IPS DF 6.9 (cell line): Measurements from ENCODE around the gene ADORA3.
"Not testable (repeated sequence)": the region's sequence is repeated elsewhere in the genome, so short reads cannot be mapped to it uniquely, and the experiment has no call there.

Experiments used
- DNase-seq: peaks from one replicate; pipeline ENCODE4 v3.0.0-alpha.2; 2013; ENCODE audit warnings: low read depth, low spot score
- H3K27ac ChIP-seq: one replicate; pipeline ENCODE4 v1.5.1; 2013; ENCODE audit warnings: low read length, control low read depth
- H3K27me3 ChIP-seq: 2 replicates; pipeline ENCODE4 v1.6.1; 2013; ENCODE audit warnings: mild to moderate bottlenecking, low read length; ENCODE audit not compliant: control insufficient read depth, insufficient read depth
- H3K36me3 ChIP-seq: 2 replicates; pipeline ENCODE4 v1.6.1; 2013; ENCODE audit warnings: low read length; ENCODE audit not compliant: control insufficient read depth, insufficient read depth
- H3K4me1 ChIP-seq: 2 replicates; pipeline ENCODE4 v1.6.1; 2013; ENCODE audit warnings: low read length; ENCODE audit not compliant: control insufficient read depth, insufficient read depth
- H3K4me3 ChIP-seq: 2 replicates; pipeline ENCODE4 v1.5.1; 2013; ENCODE audit warnings: mild to moderate bottlenecking, low read length
- H3K9me3 ChIP-seq: 2 replicates; pipeline ENCODE4 v1.6.1; 2013; ENCODE audit warnings: low read length, inconsistent platforms; ENCODE audit not compliant: control insufficient read depth, insufficient read depth
- WGBS: extraction: QIAGEN DNeasy Blood & Tissue Kit; methylation state at CpG from one replicate; pipeline ENCODE4 v1.1.7; 2013; ENCODE audit warnings: mixed read lengths, missing lambda C conversion rate; ENCODE audit not compliant: insufficient read length, insufficient coverage; 5-methylcytosine and 5-hydroxymethylcytosine counted together

The ADORA3 gene

GRCh38 chr1:111503585-111504060 lies at the start of gene ADORA3, which contains the start of gene TMIGD3:
Gene ADORA3, minus strand, starts transcription at chr1:111503633. Its CDS starts 279 bp downstream, at chr1:111503354.
Gene TMIGD3, minus strand, starts transcription at chr1:111503633. Its CDS starts 279 bp downstream, at chr1:111503354.
- no peaks in the 10 kb centered on the region for H3K36me3 ChIP-seq
- DNase-seq, result no peak
- H3K27me3 ChIP-seq, result no peaks in the 10 kb centered on the region
- WGBS, result no CpG with 5 or more reads among the region's 4 CpGs
- H3K27ac ChIP-seq, result no peak within 1 kb of the TSS
- no peaks in the 10 kb centered on the region for H3K9me3 ChIP-seq
- no peak within 1 kb of the TSS for H3K4me3 ChIP-seq
- peaks cover 3% of the 10 kb centered on the region; the same call in 1 of the 2 replicates for H3K4me1 ChIP-seq

- Histone ChIP-seq H3K9me3 (no peaks in the 10 kb centered on the region), H3K4me3 (no peak overlapping the region)
- WGBS, result no CpG with 5 or more reads among the region's 3 CpGs
Measured at GRCh38 chr1:111553196-111553595, 49.8 kb upstream of the ADORA3 start.

GRCh38 chr1:111552587-111552986 lies 49.2 kb upstream of the ADORA3 start:
- H3K9me3 ChIP-seq, result no peaks in the 10 kb centered on the region
- H3K27ac ChIP-seq, result no peak overlapping the region
- H3K36me3 ChIP-seq, result no peaks in the 10 kb centered on the region
- H3K4me3 ChIP-seq, result no peak overlapping the region
- no peaks in the 10 kb centered on the region for H3K27me3 ChIP-seq
- DNase-seq, result no peak
- no peaks in the 10 kb centered on the region for H3K4me1 ChIP-seq

More at GRCh38 chr1:111553196-111553595, 49.8 kb upstream of the ADORA3 start:
- Histone ChIP-seq H3K27ac (no peak overlapping the region), H3K36me3 (no peaks in the 10 kb centered on the region), H3K4me1 (no peaks in the 10 kb centered on the region), H3K27me3 (no peaks in the 10 kb centered on the region)
- DNase-seq, result no peak

- Histone ChIP-seq H3K9me3 (no peaks in the 10 kb centered on the region), H3K27me3 (no peaks in the 10 kb centered on the region), H3K27ac (no peak overlapping the region), H3K4me1 (no peaks in the 10 kb centered on the region), H3K4me3 (no peak overlapping the region), H3K36me3 (no peaks in the 10 kb centered on the region)
- no CpG with 5 or more reads among the region's 8 CpGs for WGBS
- DNase-seq, result no peak
Measured at GRCh38 chr1:111551623-111552411, 48.4 kb upstream of the ADORA3 start.

- no CpG with 5 or more reads among the region's 1 CpG for WGBS
- H3K27ac ChIP-seq, H3K27me3 ChIP-seq, DNase-seq, H3K4me1 ChIP-seq, H3K4me3 ChIP-seq, H3K36me3 ChIP-seq, H3K9me3 ChIP-seq: not testable (repeated sequence)
Measured at GRCh38 chr1:111547786-111548185, 44.4 kb upstream of the ADORA3 start.

GRCh38 chr1:111542187-111542586 lies 38.8 kb upstream of the ADORA3 start:
- Histone ChIP-seq H3K27me3 (no peaks in the 10 kb centered on the region), H3K9me3 (no peaks in the 10 kb centered on the region), H3K4me3 (no peak overlapping the region), H3K36me3 (no peaks in the 10 kb centered on the region), H3K27ac (no peak overlapping the region), H3K4me1 (0 out of 2 replicates have a peak, but pooled peaks cover 1% of the 10 kb centered on the region)
- WGBS, result no CpG with 5 or more reads among the region's 14 CpGs
- DNase-seq, result no peak

GRCh38 chr1:111541721-111542120 lies 38.3 kb upstream of the ADORA3 start:
- no peaks in the 10 kb centered on the region for H3K27me3 ChIP-seq
- no peaks in the 10 kb centered on the region for H3K36me3 ChIP-seq
- H3K4me3 ChIP-seq, result no peak overlapping the region
- DNase-seq, result no peak
- H3K9me3 ChIP-seq, result no peaks in the 10 kb centered on the region
- WGBS, result no CpG with 5 or more reads among the region's 4 CpGs
- H3K4me1 ChIP-seq, result 0 out of 2 replicates have a peak, but pooled peaks cover 1% of the 10 kb centered on the region
- H3K27ac ChIP-seq, result no peak overlapping the region

GRCh38 chr1:111540928-111541327 lies 37.5 kb upstream of the ADORA3 start:
- Histone ChIP-seq H3K4me3 (no peak overlapping the region), H3K9me3 (no peaks in the 10 kb centered on the region), H3K27me3 (no peaks in the 10 kb centered on the region), H3K36me3 (no peaks in the 10 kb centered on the region), H3K27ac (no peak overlapping the region), H3K4me1 (0 out of 2 replicates have a peak, but pooled peaks cover 1% of the 10 kb centered on the region)
- WGBS, result no CpG with 5 or more reads among the region's 3 CpGs
- no peak for DNase-seq

- 0 out of 2 replicates have a peak, but pooled peaks cover 1% of the 10 kb centered on the region for H3K4me1 ChIP-seq
- H3K36me3 ChIP-seq, result no peaks in the 10 kb centered on the region
- no peaks in the 10 kb centered on the region for H3K9me3 ChIP-seq
- no peaks in the 10 kb centered on the region for H3K27me3 ChIP-seq
- no CpG with 5 or more reads among the region's 6 CpGs for WGBS
- no peak overlapping the region for H3K27ac ChIP-seq
- no peak for DNase-seq
- H3K4me3 ChIP-seq, result no peak overlapping the region
Measured at GRCh38 chr1:111538343-111539025, 35.1 kb upstream of the ADORA3 start.

GRCh38 chr1:111535256-111536191 lies 32.1 kb upstream of the ADORA3 start:
- H3K27me3 ChIP-seq, result no peaks in the 10 kb centered on the region
- no CpG with 5 or more reads among the region's 14 CpGs for WGBS
- no peaks in the 10 kb centered on the region for H3K9me3 ChIP-seq
- no peak overlapping the region for H3K27ac ChIP-seq
- no peaks in the 10 kb centered on the region for H3K36me3 ChIP-seq
- no peak overlapping the region for H3K4me3 ChIP-seq
- no peaks in the 10 kb centered on the region for H3K4me1 ChIP-seq
- DNase-seq, result no peak
